Smooth muscle cell (in vitro differentiated cells): ENCODE measurements around the gene BANK1. TPM values are rescaled to one million over a fixed set of nuclear protein-coding genes. Genes with fewer than 3 reads are reported as not detected.

Experiments used
- DNase-seq: peaks from one replicate; lab custom pipeline; 2025; ENCODE audit not compliant: unreplicated experiment; lab: John Stamatoyannopoulos, UW
- H2AFZ ChIP-seq: fragments of 200-600 bp; sonication (generic); 2 replicates; pipeline ENCODE4 v1.6.0; 2016; ENCODE audit warnings: antibody characterized with exemption, low read depth, mild to moderate bottlenecking
- H3F3A ChIP-seq: fragments of 200-600 bp; sonication (generic); 2 replicates; pipeline ENCODE4 v1.6.0; 2017; ENCODE audit warnings: antibody characterized with exemption, low read depth
- H3K27ac ChIP-seq: fragments of 200-600 bp; sonication (generic); 2 replicates; pipeline ENCODE4 v1.5.1; 2016; ENCODE audit warnings: low read depth, mild to moderate bottlenecking
- H3K27me3 ChIP-seq: fragments of 200-600 bp; sonication (generic); 2 replicates; pipeline ENCODE4 v1.6.1; 2016; ENCODE audit warnings: low read depth, mild to moderate bottlenecking
- H3K36me3 ChIP-seq: fragments of 200-600 bp; sonication (generic); 2 replicates; pipeline ENCODE4 v1.5.1; 2016; ENCODE audit warnings: low read depth
- H3K4me1 ChIP-seq: fragments of 200-600 bp; sonication (generic); 2 replicates; pipeline ENCODE4 v1.5.1; 2016; ENCODE audit warnings: low read depth
- H3K4me2 ChIP-seq: fragments of 200-600 bp; sonication (generic); 2 replicates; pipeline ENCODE4 v1.6.0; 2016; ENCODE audit warnings: mild to moderate bottlenecking
- H3K4me3 ChIP-seq: fragments of 200-600 bp; sonication (generic); 2 replicates; pipeline ENCODE4 v1.5.1; 2016; ENCODE audit warnings: mild to moderate bottlenecking
- H3K79me2 ChIP-seq: fragments of 200-600 bp; sonication (generic); 2 replicates; pipeline ENCODE4 v1.6.0; 2016; ENCODE audit warnings: low read depth, mild to moderate bottlenecking
- H3K9ac ChIP-seq: fragments of 200-600 bp; sonication (generic); 2 replicates; pipeline ENCODE4 v1.6.0; 2016; ENCODE audit warnings: low read depth
- H3K9me3 ChIP-seq: fragments of 200-600 bp; sonication (generic); replicated peaks from 2 replicates; pipeline ENCODE4 v1.5.1; 2016; ENCODE audit warnings: low read depth
- H4K20me1 ChIP-seq: fragments of 200-600 bp; sonication (generic); 2 replicates; pipeline ENCODE4 v1.6.0; 2016; ENCODE audit warnings: low read depth
- WGBS: methylation state at CpG from one replicate; pipeline ENCODE4 v1.1.7; 2016; ENCODE audit warnings: low lambda C conversion rate; 5-methylcytosine and 5-hydroxymethylcytosine counted together
- polyA plus RNA-seq: library from polyadenylated mRNA; unstranded; fragments of >200 nt; fragmentation: Nextera tagmentation; extraction: Ambion mirVana; gene quantifications from 2 replicates; pipeline ENCODE4 v1.2.1, GENCODE V29; 2016
- total RNA-seq: library from RNA; depleted of rRNA; stranded (reverse); fragments of >200 nt; gene quantifications from 2 replicates; pipeline ENCODE4 v1.2.3, GENCODE V29; 2014
- TF ChIP-seq, protein P1 (sequence below): fragments of 200-600 bp; sonication (generic); IDR thresholded peaks from 2 replicates; pipeline ENCODE4 v1.5.1; 2017; ENCODE audit warnings: borderline replicate concordance, mild to moderate bottlenecking, antibody characterized with exemption; ENCODE audit not compliant: insufficient read depth, poor library complexity, severe bottlenecking

The BANK1 gene, protein sequence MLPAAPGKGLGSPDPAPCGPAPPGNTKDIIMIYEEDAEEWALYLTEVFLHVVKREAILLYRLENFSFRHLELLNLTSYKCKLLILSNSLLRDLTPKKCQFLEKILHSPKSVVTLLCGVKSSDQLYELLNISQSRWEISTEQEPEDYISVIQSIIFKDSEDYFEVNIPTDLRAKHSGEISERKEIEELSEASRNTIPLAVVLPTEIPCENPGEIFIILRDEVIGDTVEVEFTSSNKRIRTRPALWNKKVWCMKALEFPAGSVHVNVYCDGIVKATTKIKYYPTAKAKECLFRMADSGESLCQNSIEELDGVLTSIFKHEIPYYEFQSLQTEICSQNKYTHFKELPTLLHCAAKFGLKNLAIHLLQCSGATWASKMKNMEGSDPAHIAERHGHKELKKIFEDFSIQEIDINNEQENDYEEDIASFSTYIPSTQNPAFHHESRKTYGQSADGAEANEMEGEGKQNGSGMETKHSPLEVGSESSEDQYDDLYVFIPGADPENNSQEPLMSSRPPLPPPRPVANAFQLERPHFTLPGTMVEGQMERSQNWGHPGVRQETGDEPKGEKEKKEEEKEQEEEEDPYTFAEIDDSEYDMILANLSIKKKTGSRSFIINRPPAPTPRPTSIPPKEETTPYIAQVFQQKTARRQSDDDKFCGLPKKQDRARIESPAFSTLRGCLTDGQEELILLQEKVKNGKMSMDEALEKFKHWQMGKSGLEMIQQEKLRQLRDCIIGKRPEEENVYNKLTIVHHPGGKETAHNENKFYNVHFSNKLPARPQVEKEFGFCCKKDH
- total RNA-seq (0.54 and 0.76 TPM in 2 replicates), polyA plus RNA-seq (1.2 and 1.5 TPM in 2 replicates)

DNA sequence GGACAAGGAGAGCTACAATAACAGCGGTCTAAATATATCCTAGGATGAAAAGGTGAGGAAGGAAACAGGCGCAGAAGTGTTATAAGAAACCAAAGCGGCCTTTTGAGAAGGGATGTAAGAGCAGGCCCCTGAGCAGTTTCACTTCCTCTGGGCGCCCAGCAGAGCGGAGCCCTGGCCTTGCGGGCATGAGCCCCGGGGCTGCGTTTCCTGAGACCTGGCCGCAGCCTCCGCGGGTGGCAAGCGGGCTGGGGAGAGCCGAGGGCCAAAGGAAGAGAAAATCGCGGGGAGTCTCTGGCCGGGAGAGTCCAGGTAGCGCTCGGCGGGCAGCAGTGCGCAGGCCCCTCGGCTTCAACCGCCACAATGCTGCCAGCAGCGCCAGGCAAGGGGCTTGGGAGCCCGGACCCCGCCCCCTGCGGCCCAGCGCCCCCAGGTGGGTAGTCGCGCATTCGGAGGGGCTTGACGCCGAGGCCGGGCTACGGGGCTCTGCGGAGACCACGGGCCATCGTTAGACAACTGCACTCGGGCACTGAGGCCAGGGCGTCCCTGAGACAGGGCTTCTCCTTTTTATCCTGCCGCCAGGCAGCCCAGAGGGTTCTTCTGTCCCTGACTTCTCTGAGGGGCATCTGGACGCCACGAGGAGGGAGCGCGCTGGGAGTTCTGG is at the start of gene BANK1:
Gene BANK1 (plus strand): TSS at position 210 of the 661 bp plus-strand sequence. CDS start 151 bp downstream, at position 361.
- Histone ChIP-seq H3K9me3 (no peaks in the 10 kb centered on the region), H3K36me3 (no peaks in the 10 kb centered on the region), H3K79me2 (no peaks in the 10 kb centered on the region), H3K4me1 (no peaks in the 10 kb centered on the region), H2AFZ (peak within 1 kb of the TSS; percentile 100), H3K27ac (no peak within 1 kb of the TSS), H4K20me1 (no peaks in the 10 kb centered on the region), H3K4me2 (peak within 1 kb of the TSS; percentile 88), H3K9ac (peak within 1 kb of the TSS; percentile 43), H3K27me3 (no peaks in the 10 kb centered on the region), H3F3A (no peaks in the 10 kb centered on the region), H3K4me3 (peak within 1 kb of the TSS; percentile 55)
- WGBS: 8% methylated on average over 44 of the region's 44 CpGs
- DNase-seq: peak; percentile 2
- TF ChIP-seq, protein P1, sequence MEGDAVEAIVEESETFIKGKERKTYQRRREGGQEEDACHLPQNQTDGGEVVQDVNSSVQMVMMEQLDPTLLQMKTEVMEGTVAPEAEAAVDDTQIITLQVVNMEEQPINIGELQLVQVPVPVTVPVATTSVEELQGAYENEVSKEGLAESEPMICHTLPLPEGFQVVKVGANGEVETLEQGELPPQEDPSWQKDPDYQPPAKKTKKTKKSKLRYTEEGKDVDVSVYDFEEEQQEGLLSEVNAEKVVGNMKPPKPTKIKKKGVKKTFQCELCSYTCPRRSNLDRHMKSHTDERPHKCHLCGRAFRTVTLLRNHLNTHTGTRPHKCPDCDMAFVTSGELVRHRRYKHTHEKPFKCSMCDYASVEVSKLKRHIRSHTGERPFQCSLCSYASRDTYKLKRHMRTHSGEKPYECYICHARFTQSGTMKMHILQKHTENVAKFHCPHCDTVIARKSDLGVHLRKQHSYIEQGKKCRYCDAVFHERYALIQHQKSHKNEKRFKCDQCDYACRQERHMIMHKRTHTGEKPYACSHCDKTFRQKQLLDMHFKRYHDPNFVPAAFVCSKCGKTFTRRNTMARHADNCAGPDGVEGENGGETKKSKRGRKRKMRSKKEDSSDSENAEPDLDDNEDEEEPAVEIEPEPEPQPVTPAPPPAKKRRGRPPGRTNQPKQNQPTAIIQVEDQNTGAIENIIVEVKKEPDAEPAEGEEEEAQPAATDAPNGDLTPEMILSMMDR: peak; percentile 26

DNA sequence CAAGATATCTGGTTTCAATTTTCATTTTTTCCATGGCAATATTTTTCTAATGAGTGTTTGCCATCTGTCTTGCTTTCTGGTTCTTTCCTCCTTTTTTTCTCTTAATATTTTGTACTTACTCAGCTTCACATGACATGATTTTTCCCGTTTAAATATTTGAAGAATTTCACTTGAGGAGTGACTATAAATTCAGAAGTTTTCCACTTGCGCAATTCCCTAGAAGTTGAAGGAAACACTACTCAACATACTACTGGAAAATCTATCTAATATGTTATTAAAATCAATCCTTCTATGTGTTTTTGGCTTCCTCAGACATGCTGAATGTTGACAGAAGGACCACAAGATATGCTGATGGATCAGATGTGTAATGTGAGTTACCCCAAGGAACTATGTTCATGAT is 36.8 kb upstream of the BANK1 start:
- Histone ChIP-seq H3K9me3 (no peaks in the 10 kb centered on the region), H3K4me1 (no peaks in the 10 kb centered on the region), H3K9ac (no peak overlapping the region), H3K36me3 (no peaks in the 10 kb centered on the region), H2AFZ (no peak overlapping the region), H3K4me3 (no peak overlapping the region), H3F3A (no peaks in the 10 kb centered on the region), H3K27ac (no peak overlapping the region), H4K20me1 (no peaks in the 10 kb centered on the region), H3K4me2 (no peak overlapping the region), H3K27me3 (no peaks in the 10 kb centered on the region), H3K79me2 (no peaks in the 10 kb centered on the region)
- TF ChIP-seq, protein P1: no peak
- WGBS: 36% methylated on average over 2 of the region's 2 CpGs
- DNase-seq: no peak

DNA sequence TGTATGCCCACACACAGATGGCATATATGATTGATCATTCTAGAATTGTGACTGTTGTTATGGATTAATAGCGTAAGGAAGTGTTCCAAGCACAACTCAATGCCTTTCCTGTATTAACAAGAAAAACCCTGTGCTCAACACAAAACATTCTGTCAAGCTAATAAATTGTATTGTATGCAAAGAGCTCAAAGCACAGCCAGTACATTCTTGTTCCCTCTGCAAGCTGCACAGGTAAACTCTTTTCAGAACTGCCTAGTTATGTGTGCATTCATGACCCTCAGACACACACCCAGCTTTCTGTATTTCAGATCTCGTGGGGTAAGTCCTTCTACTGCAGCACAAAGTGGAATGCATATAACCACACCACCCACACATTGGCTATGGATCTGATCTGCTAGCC is 34.3 kb upstream of the BANK1 start:
- 23% methylated on average over 2 of the region's 2 CpGs for WGBS
- no peaks in the 10 kb centered on the region for H3K27me3 ChIP-seq
- TF ChIP-seq, protein P1: no peak

More for the DNA sequence above, 34.3 kb upstream of the BANK1 start:
- no peak for DNase-seq
- no peak overlapping the region for H2AFZ ChIP-seq
- no peaks in the 10 kb centered on the region for H3K4me1 ChIP-seq
- H3K9me3 ChIP-seq: no peaks in the 10 kb centered on the region
- H4K20me1 ChIP-seq: no peaks in the 10 kb centered on the region
- H3K79me2 ChIP-seq: no peaks in the 10 kb centered on the region
- no peaks in the 10 kb centered on the region for H3K36me3 ChIP-seq
- no peak overlapping the region for H3K27ac ChIP-seq
- H3K9ac ChIP-seq: no peak overlapping the region
- no peaks in the 10 kb centered on the region for H3F3A ChIP-seq
- H3K4me2 ChIP-seq: no peak overlapping the region
- H3K4me3 ChIP-seq: no peak overlapping the region
